ENCODE results near the gene KLHDC8A. TPM values are rescaled to one million over a fixed set of nuclear protein-coding genes. Genes with fewer than 3 reads are reported as not detected.
"Not testable (repeated sequence)": the region's sequence is repeated elsewhere in the genome, so short reads cannot be mapped to it uniquely, and the experiment has no call there.

Gene KLHDC8A
- polyA plus RNA-seq, 4 donors = 0.22 to 1.7 (median 1.1) TPM

DNA sequence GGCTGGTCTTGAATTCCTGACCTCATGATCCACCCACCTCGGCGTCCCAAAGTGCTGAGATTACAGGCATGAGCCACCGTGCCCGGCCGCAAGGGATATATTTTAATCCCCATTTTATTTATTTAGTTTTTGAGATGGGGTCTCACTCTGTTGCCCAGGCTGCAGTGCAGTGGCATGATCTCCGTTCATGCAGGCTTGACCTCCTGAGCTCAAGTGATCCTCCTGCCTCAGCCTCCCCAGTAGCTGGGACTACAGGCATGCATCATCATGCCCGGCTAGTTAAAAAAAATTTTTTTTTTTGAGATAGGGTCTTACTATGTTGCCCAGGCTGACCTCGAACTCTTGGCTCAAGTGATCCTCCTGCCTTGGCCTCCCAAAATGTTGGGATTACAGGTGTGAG lies 8.4 kb upstream of the KLHDC8A start:
- not testable (repeated sequence) for H3K4me3 ChIP-seq (ENCODE audit: low read depth in 1 of 3, low read length in 3 of 3); H3K36me3 ChIP-seq (ENCODE audit: control insufficient read depth in 3 of 3, insufficient read depth in 2 of 3, low read depth in 1 of 3, low read length in 3 of 3); H3K27ac ChIP-seq (ENCODE audit: low read depth in 1 of 3, low read length in 2 of 3); H3K27me3 ChIP-seq (ENCODE audit: control insufficient read depth in 3 of 3, insufficient read depth in 3 of 3, low read length in 3 of 3); H3K9me3 ChIP-seq (ENCODE audit: control insufficient read depth in 2 of 2, insufficient read depth in 1 of 2, low read depth in 1 of 2, low read length in 1 of 2); H3K4me1 ChIP-seq (ENCODE audit: control insufficient read depth in 3 of 3, insufficient read depth in 2 of 3, low read depth in 1 of 3, low read length in 2 of 3); DNase-seq; FAIRE-seq
- 82 to 87% (median 86%) methylated on average over 8 of the region's 8 CpGs for WGBS, 3 donors

GRCh38 chr1:205360891-205361290 lies 4.2 kb upstream of the KLHDC8A start:
- FAIRE-seq (no peak), DNase-seq (no peak)
- 78 to 82% (median 80%) methylated on average over 4 of the region's 4 CpGs for WGBS, 3 donors
- H3K27me3 ChIP-seq (ENCODE audit: control insufficient read depth in 3 of 3, insufficient read depth in 3 of 3, low read length in 3 of 3) = peaks cover 0 to 4% (median 0%) of the 10 kb centered on the region in 3 donors
- no peaks in the 10 kb centered on the region for H3K9me3 ChIP-seq (ENCODE audit: control insufficient read depth in 2 of 2, insufficient read depth in 1 of 2, low read depth in 1 of 2, low read length in 1 of 2)
- no peak overlapping the region for H3K27ac ChIP-seq (ENCODE audit: low read depth in 1 of 3, low read length in 2 of 3)
- H3K4me3 ChIP-seq (ENCODE audit: low read depth in 1 of 3, low read length in 3 of 3) = no peak overlapping the region
- H3K36me3 ChIP-seq (ENCODE audit: control insufficient read depth in 3 of 3, insufficient read depth in 2 of 3, low read depth in 1 of 3, low read length in 3 of 3) = no peaks in the 10 kb centered on the region
- peaks cover 0 to 2% (median 0%) of the 10 kb centered on the region in 3 donors for H3K4me1 ChIP-seq (ENCODE audit: control insufficient read depth in 3 of 3, insufficient read depth in 2 of 3, low read depth in 1 of 3, low read length in 2 of 3)

DNA sequence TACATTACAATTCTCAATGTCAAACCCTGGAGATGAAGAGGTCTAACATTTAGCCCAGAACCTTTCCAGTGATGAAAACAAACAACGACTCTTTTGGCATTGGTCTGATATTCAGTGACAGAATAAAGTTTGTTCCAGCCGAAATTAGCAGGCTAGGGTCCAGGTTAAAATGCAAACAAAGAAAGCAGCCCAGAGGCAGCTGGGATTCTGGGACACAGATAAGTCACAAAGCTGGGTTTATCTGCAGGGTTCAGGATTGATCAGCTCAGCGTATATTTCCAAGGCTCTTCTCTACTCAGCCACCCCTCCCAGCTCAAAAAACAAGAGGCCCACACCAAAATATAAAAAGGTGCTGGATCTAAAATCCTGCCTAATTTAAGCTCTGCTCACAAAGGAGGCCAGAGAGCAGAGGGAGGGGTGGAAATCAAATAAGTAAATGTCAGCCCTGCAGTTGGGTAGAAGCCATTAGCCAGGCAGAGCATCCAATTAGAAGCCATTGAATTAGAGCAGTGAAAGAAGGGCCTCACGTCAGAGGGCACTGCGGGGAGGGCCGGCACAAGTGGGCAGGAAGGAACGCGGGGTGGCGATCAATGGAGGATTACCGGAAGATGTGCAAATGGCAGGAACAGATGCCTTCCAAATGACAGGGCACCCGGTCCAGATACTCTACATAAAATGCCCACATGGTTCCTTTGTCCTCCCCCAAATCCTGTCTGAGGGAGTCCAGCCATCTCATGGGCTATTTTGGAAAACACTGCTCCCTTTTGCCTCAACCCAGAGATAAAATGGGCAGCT lies 3.2 kb upstream of the KLHDC8A start:
- 67 to 83% (median 70%) methylated on average over 11 of the region's 11 CpGs for WGBS, 3 donors
- Histone ChIP-seq H3K4me3 (ENCODE audit: low read depth in 1 of 3, low read length in 3 of 3) (no peak overlapping the region), H3K27ac (ENCODE audit: low read depth in 1 of 3, low read length in 2 of 3) (peak overlapping the region in 1 of 3 donors; percentile 15), H3K9me3 (ENCODE audit: control insufficient read depth in 2 of 2, insufficient read depth in 1 of 2, low read depth in 1 of 2, low read length in 1 of 2) (no peaks in the 10 kb centered on the region), H3K27me3 (ENCODE audit: control insufficient read depth in 3 of 3, insufficient read depth in 3 of 3, low read length in 3 of 3) (peaks cover 0 to 4% (median 0%) of the 10 kb centered on the region in 3 donors), H3K4me1 (ENCODE audit: control insufficient read depth in 3 of 3, insufficient read depth in 2 of 3, low read depth in 1 of 3, low read length in 2 of 3) (peaks cover 2 to 3% (median 2%) of the 10 kb centered on the region in 3 donors), H3K36me3 (ENCODE audit: control insufficient read depth in 3 of 3, insufficient read depth in 2 of 3, low read depth in 1 of 3, low read length in 3 of 3) (no peaks in the 10 kb centered on the region)
- DNase-seq (no peak), FAIRE-seq (no peak)

DNA sequence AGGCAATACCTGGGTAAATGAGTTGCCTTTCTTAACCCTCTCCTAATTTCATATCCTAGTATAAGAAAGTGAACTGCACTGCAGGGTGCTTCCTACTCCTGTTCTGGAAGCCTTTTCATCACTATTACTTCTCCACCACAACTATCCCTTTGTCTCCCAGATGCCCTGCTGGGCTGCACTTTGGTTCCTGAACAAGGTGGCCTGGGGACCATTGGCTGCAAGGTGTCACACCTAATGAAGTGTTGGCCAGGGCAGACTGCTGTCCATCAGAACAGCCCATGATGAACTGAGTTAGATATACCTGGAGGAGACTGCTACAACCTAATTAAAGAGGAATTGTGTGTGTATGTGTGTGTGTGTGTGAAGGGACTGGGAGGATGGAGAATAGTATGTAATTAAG lies 1.9 kb upstream of the KLHDC8A start:
- Histone ChIP-seq H3K9me3 (ENCODE audit: control insufficient read depth in 2 of 2, insufficient read depth in 1 of 2, low read depth in 1 of 2, low read length in 1 of 2) (no peaks in the 10 kb centered on the region), H3K27me3 (ENCODE audit: control insufficient read depth in 3 of 3, insufficient read depth in 3 of 3, low read length in 3 of 3) (peaks cover 0 to 4% (median 0%) of the 10 kb centered on the region in 3 donors), H3K36me3 (ENCODE audit: control insufficient read depth in 3 of 3, insufficient read depth in 2 of 3, low read depth in 1 of 3, low read length in 3 of 3) (no peaks in the 10 kb centered on the region), H3K27ac (ENCODE audit: low read depth in 1 of 3, low read length in 2 of 3) (no peak overlapping the region), H3K4me3 (ENCODE audit: low read depth in 1 of 3, low read length in 3 of 3) (no peak overlapping the region), H3K4me1 (ENCODE audit: control insufficient read depth in 3 of 3, insufficient read depth in 2 of 3, low read depth in 1 of 3, low read length in 2 of 3) (peaks cover 2 to 6% (median 4%) of the 10 kb centered on the region in 3 donors)
- DNase-seq (no peak), FAIRE-seq (no peak)

GRCh38 chr1:205357567-205357966 lies 845 bp upstream of the KLHDC8A start:
- FAIRE-seq = no peak
- no peaks in the 10 kb centered on the region for H3K36me3 ChIP-seq (ENCODE audit: control insufficient read depth in 3 of 3, insufficient read depth in 2 of 3, low read depth in 1 of 3, low read length in 3 of 3)
- no peak overlapping the region for H3K27ac ChIP-seq (ENCODE audit: low read depth in 1 of 3, low read length in 2 of 3)
- no peaks in the 10 kb centered on the region for H3K9me3 ChIP-seq (ENCODE audit: control insufficient read depth in 2 of 2, insufficient read depth in 1 of 2, low read depth in 1 of 2, low read length in 1 of 2)
- DNase-seq = no peak
- peaks cover 0 to 4% (median 0%) of the 10 kb centered on the region in 3 donors for H3K27me3 ChIP-seq (ENCODE audit: control insufficient read depth in 3 of 3, insufficient read depth in 3 of 3, low read length in 3 of 3)
- no peak overlapping the region for H3K4me3 ChIP-seq (ENCODE audit: low read depth in 1 of 3, low read length in 3 of 3)
- peaks cover 2 to 6% (median 4%) of the 10 kb centered on the region in 3 donors for H3K4me1 ChIP-seq (ENCODE audit: control insufficient read depth in 3 of 3, insufficient read depth in 2 of 3, low read depth in 1 of 3, low read length in 2 of 3)
- WGBS, 3 donors = 82 to 88% (median 86%) methylated on average over 3 of the region's 3 CpGs

DNA sequence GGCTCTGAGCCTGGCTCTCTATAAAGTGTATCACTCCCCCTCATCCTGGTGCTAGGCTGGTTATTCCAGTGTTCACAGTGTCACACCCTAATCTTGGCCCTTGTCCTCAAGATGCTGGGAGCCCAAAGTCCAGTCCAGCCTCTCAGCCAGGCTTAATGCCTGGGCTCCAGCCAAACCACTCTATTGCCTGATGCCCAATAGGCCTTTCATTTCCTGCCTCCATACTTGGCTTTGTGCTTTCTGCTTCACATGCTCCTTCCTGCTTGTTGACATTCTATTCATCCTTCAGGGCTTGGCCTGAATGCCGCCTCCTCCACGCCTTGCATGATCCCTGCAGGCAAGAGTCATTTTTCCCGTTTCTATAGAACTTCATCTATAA lies 1.7 kb downstream of the KLHDC8A start:
- H3K36me3 ChIP-seq (ENCODE audit: control insufficient read depth in 3 of 3, insufficient read depth in 2 of 3, low read depth in 1 of 3, low read length in 3 of 3) = no peaks in the 10 kb centered on the region
- DNase-seq (peak; percentile 59 to 98), FAIRE-seq (no peak)
- H3K27ac ChIP-seq (ENCODE audit: low read depth in 1 of 3, low read length in 2 of 3) = peak overlapping the region in 2 of 3 donors; percentile 28 to 78
- no peak overlapping the region for H3K4me3 ChIP-seq (ENCODE audit: low read depth in 1 of 3, low read length in 3 of 3)
- H3K27me3 ChIP-seq (ENCODE audit: control insufficient read depth in 3 of 3, insufficient read depth in 3 of 3, low read length in 3 of 3) = no peaks in the 10 kb centered on the region
- H3K4me1 ChIP-seq (ENCODE audit: control insufficient read depth in 3 of 3, insufficient read depth in 2 of 3, low read depth in 1 of 3, low read length in 2 of 3) = peaks cover 2 to 11% (median 4%) of the 10 kb centered on the region in 3 donors
- H3K9me3 ChIP-seq (ENCODE audit: control insufficient read depth in 2 of 2, insufficient read depth in 1 of 2, low read depth in 1 of 2, low read length in 1 of 2) = no peaks in the 10 kb centered on the region
- 18 to 50% (median 47%) methylated on average over 3 of the region's 3 CpGs for WGBS, 3 donors

- peaks cover 2 to 11% (median 4%) of the 10 kb centered on the region in 3 donors for H3K4me1 ChIP-seq (ENCODE audit: control insufficient read depth in 3 of 3, insufficient read depth in 2 of 3, low read depth in 1 of 3, low read length in 2 of 3)
- no peaks in the 10 kb centered on the region for H3K27me3 ChIP-seq (ENCODE audit: control insufficient read depth in 3 of 3, insufficient read depth in 3 of 3, low read length in 3 of 3)
- peak overlapping the region in 2 of 3 donors; percentile 28 to 78 for H3K27ac ChIP-seq (ENCODE audit: low read depth in 1 of 3, low read length in 2 of 3)
- no peak for FAIRE-seq
- WGBS, 3 donors = 10 to 31% (median 25%) methylated on average over 5 of the region's 5 CpGs
- no peak overlapping the region for H3K4me3 ChIP-seq (ENCODE audit: low read depth in 1 of 3, low read length in 3 of 3)
- no peaks in the 10 kb centered on the region for H3K36me3 ChIP-seq (ENCODE audit: control insufficient read depth in 3 of 3, insufficient read depth in 2 of 3, low read depth in 1 of 3, low read length in 3 of 3)
- peak; percentile 67 to 71 for DNase-seq
- no peaks in the 10 kb centered on the region for H3K9me3 ChIP-seq (ENCODE audit: control insufficient read depth in 2 of 2, insufficient read depth in 1 of 2, low read depth in 1 of 2, low read length in 1 of 2)
Measured at GRCh38 chr1:205354259-205355074, 2.3 kb downstream of the KLHDC8A start.

DNA sequence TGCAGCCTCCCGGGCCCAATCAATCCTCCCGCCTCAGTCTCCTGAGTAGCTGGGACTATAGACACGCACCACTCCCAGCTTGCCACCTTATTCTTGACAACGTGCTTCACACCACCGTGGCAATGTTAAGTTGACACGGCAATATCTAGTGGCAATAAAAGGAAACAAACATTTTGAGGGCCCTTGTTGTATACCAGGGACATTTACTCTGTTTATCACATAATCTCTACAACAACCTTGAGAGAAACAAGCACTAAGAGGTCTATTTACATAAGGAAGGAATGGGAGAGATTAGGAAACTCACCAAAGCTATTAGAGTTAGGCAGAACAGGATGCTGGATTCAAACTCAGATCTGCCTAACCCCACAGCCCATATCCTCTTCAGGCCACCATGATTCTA lies 3.1 kb downstream of the KLHDC8A start:
- Histone ChIP-seq H3K4me3 (ENCODE audit: low read depth in 1 of 3, low read length in 3 of 3) (no peak overlapping the region), H3K4me1 (ENCODE audit: control insufficient read depth in 3 of 3, insufficient read depth in 2 of 3, low read depth in 1 of 3, low read length in 2 of 3) (peaks cover 2 to 11% (median 4%) of the 10 kb centered on the region in 3 donors), H3K9me3 (ENCODE audit: control insufficient read depth in 2 of 2, insufficient read depth in 1 of 2, low read depth in 1 of 2, low read length in 1 of 2) (no peaks in the 10 kb centered on the region), H3K36me3 (ENCODE audit: control insufficient read depth in 3 of 3, insufficient read depth in 2 of 3, low read depth in 1 of 3, low read length in 3 of 3) (no peaks in the 10 kb centered on the region), H3K27ac (ENCODE audit: low read depth in 1 of 3, low read length in 2 of 3) (no peak overlapping the region), H3K27me3 (ENCODE audit: control insufficient read depth in 3 of 3, insufficient read depth in 3 of 3, low read length in 3 of 3) (no peaks in the 10 kb centered on the region)
- FAIRE-seq (no peak), DNase-seq (no peak)
- WGBS, 3 donors = 51 to 77% (median 57%) methylated on average over 6 of the region's 6 CpGs
